ENCODE data around the gene LCN2.

DNA sequence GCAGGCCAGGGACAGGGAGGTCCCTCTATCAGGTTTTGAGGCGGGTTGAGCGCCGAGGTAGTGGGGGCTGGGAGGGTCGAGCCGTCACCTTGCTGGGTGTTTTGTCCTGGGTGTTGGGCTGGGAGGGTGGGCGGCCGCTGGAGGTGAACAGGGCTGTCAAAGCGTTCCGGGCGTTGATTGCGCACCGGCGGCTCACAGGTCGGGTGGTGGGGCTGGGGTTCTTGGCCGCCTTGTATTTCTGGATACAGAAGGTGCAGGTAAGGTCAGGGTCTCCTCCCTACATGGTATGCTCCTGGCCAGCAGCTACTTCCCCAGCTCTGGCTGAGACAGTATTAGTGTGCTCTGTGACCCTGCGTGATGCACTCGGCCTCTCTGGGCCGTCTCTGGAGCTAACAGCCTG is 16.9 kb downstream of the LCN2 start:
- TF ChIP-seq POLR2A (IDR thresholded peaks at IDR 0.05) (no peak), POLR2AphosphoS5 (IDR thresholded peaks at IDR 0.05) (no peak)
- TF ChIP-seq, protein P1, sequence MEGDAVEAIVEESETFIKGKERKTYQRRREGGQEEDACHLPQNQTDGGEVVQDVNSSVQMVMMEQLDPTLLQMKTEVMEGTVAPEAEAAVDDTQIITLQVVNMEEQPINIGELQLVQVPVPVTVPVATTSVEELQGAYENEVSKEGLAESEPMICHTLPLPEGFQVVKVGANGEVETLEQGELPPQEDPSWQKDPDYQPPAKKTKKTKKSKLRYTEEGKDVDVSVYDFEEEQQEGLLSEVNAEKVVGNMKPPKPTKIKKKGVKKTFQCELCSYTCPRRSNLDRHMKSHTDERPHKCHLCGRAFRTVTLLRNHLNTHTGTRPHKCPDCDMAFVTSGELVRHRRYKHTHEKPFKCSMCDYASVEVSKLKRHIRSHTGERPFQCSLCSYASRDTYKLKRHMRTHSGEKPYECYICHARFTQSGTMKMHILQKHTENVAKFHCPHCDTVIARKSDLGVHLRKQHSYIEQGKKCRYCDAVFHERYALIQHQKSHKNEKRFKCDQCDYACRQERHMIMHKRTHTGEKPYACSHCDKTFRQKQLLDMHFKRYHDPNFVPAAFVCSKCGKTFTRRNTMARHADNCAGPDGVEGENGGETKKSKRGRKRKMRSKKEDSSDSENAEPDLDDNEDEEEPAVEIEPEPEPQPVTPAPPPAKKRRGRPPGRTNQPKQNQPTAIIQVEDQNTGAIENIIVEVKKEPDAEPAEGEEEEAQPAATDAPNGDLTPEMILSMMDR (IDR thresholded peaks at IDR 0.05): no peak
